GM12891 (cell line): ENCODE results near the gene CEBPG.

ENCODE experiments used
- POU2F2 ChIP-seq: IDR thresholded peaks from 2 replicates; pipeline ENCODE4 v1.6.1; 2011; ENCODE audit warnings: low read depth, mild to moderate bottlenecking, control low read depth, low read length, moderate library complexity
- TAF1 ChIP-seq: IDR thresholded peaks from 2 replicates; pipeline ENCODE4 v1.6.1; 2011; ENCODE audit warnings: low read depth, low read length, control low read depth

- TF ChIP-seq TAF1, result no peak
- no peak for TF ChIP-seq POU2F2
Measured at GRCh38 chr19:33345163-33345562, 28.3 kb upstream of the CEBPG start.
